Fibroblast of pulmonary artery (primary cell): Measurements from ENCODE around the gene PDCD6IP.

Experiments
- DNase-seq: peaks from one replicate; pipeline ENCODE4 v3.0.0-alpha.2; 2010; ENCODE audit warnings: low read depth
- H3K4me3 ChIP-seq: replicated peaks from 2 replicates; pipeline ENCODE4 v1.5.1; 2011; ENCODE audit warnings: low read depth, mild to moderate bottlenecking, control low read depth, low read length, moderate library complexity
- CTCF ChIP-seq: IDR thresholded peaks from 2 replicates; pipeline ENCODE4 v1.5.1; 2011; ENCODE audit warnings: mild to moderate bottlenecking, control low read depth, low read length, inconsistent platforms; ENCODE audit errors: missing control alignments

Gene PDCD6IP

GRCh38 chr3:33868309-33868708, 69.9 kb downstream of the PDCD6IP start:
- no peak for DNase-seq
- TF ChIP-seq CTCF: no peak
- H3K4me3 ChIP-seq: no peak overlapping the region

- no peak overlapping the region for H3K4me3 ChIP-seq
- no peak for TF ChIP-seq CTCF
- DNase-seq: no peak
Observed at GRCh38 chr3:33869977-33870376, 71.5 kb downstream of the PDCD6IP start.

GRCh38 chr3:33874815-33875214, 76.4 kb downstream of the PDCD6IP start:
- DNase-seq: no peak
- no peak for TF ChIP-seq CTCF
- no peak overlapping the region for H3K4me3 ChIP-seq

- no peak for TF ChIP-seq CTCF
Observed at GRCh38 chr3:33875680-33876079, 77.2 kb downstream of the PDCD6IP start.

GRCh38 chr3:33877187-33877586, 78.8 kb downstream of the PDCD6IP start:
- no peak for DNase-seq
- no peak overlapping the region for H3K4me3 ChIP-seq
- TF ChIP-seq CTCF: no peak

More at GRCh38 chr3:33875680-33876079, 77.2 kb downstream of the PDCD6IP start:
- no peak overlapping the region for H3K4me3 ChIP-seq
- no peak for DNase-seq

GRCh38 chr3:33879540-33879939, 81.1 kb downstream of the PDCD6IP start:
- no peak for DNase-seq
- no peak overlapping the region for H3K4me3 ChIP-seq
- TF ChIP-seq CTCF: no peak
